ENCODE data around the gene ENKD1. TPM values are rescaled to one million over a fixed set of nuclear protein-coding genes. Genes with fewer than 3 reads are reported as not detected.

ENKD1 gene
- total RNA-seq, 1 experiment from 2014 or later = 12.8 TPM

GRCh38 chr16:67651039-67651438, 15.5 kb downstream of the ENKD1 start:
- CTCF ChIA-PET = interaction anchor here (0.6 to 0.8 kb wide), 3 partner anchors 18 to 132 kb away, joined by 3 read pairs; no protein-coding TSS in a partner anchor
- BruUV-seq (replicated peaks) = no TSS peak

GRCh38 chr16:67650023-67650422, 16.5 kb downstream of the ENKD1 start:
- POLR2A ChIA-PET = interaction anchor here (0.9 to 1.5 kb wide), 2 partner anchors 10 to 60 kb away, joined by 4 read pairs; partner anchors contain the start of gene ACD
- H3K4me1 Mint-ChIP-seq (ENCODE audit: insufficient read depth, unreplicated experiment) = no peaks in the 10 kb centered on the region
- no TSS peak for BruUV-seq (replicated peaks)
- H3K27me3 Mint-ChIP-seq (ENCODE audit: insufficient read depth, unreplicated experiment) = peaks cover 26% of the 10 kb centered on the region
- H3K9me3 Mint-ChIP-seq (ENCODE audit: unreplicated experiment) = no peaks in the 10 kb centered on the region
- CTCF ChIA-PET = interaction anchor here (0.5 kb wide), 1 partner anchor 90 kb away, joined by 3 read pairs; no protein-coding TSS in a partner anchor
- intact Hi-C loops (cut with micrococcal nuclease) = no loop called here
- H3K4me3 Mint-ChIP-seq (ENCODE audit: unreplicated experiment) = no peak overlapping the region
- TF ChIP-seq, protein P1, sequence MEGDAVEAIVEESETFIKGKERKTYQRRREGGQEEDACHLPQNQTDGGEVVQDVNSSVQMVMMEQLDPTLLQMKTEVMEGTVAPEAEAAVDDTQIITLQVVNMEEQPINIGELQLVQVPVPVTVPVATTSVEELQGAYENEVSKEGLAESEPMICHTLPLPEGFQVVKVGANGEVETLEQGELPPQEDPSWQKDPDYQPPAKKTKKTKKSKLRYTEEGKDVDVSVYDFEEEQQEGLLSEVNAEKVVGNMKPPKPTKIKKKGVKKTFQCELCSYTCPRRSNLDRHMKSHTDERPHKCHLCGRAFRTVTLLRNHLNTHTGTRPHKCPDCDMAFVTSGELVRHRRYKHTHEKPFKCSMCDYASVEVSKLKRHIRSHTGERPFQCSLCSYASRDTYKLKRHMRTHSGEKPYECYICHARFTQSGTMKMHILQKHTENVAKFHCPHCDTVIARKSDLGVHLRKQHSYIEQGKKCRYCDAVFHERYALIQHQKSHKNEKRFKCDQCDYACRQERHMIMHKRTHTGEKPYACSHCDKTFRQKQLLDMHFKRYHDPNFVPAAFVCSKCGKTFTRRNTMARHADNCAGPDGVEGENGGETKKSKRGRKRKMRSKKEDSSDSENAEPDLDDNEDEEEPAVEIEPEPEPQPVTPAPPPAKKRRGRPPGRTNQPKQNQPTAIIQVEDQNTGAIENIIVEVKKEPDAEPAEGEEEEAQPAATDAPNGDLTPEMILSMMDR (IDR thresholded peaks at IDR 0.05; ENCODE audit: unreplicated experiment) = no peak
- DNase-seq (ENCODE audit: unreplicated experiment) = no peak
- no peak overlapping the region for H3K27ac Mint-ChIP-seq (ENCODE audit: low read depth, unreplicated experiment)
- peaks cover 4% of the 10 kb centered on the region for H3K36me3 Mint-ChIP-seq (ENCODE audit: insufficient read depth, unreplicated experiment)

More at GRCh38 chr16:67651039-67651438, 15.5 kb downstream of the ENKD1 start:
- DNase-seq (ENCODE audit: unreplicated experiment) = no peak
- Mint-ChIP-seq H3K4me3 (ENCODE audit: unreplicated experiment) (no peak overlapping the region), H3K4me1 (ENCODE audit: insufficient read depth, unreplicated experiment) (no peaks in the 10 kb centered on the region), H3K36me3 (ENCODE audit: insufficient read depth, unreplicated experiment) (peaks cover 6% of the 10 kb centered on the region), H3K27ac (ENCODE audit: low read depth, unreplicated experiment) (no peak overlapping the region), H3K27me3 (ENCODE audit: insufficient read depth, unreplicated experiment) (peaks cover 26% of the 10 kb centered on the region), H3K9me3 (ENCODE audit: unreplicated experiment) (no peaks in the 10 kb centered on the region)
- POLR2A ChIA-PET = interaction anchor here (1.1 to 1.5 kb wide), 2 partner anchors 9 to 61 kb away, joined by 3 to 4 read pairs; no protein-coding TSS in a partner anchor
- intact Hi-C loops (cut with micrococcal nuclease) = no loop called here
- TF ChIP-seq, protein P1 (IDR thresholded peaks at IDR 0.05; ENCODE audit: unreplicated experiment) = no peak

GRCh38 chr16:67649494-67649931, 17.0 kb downstream of the ENKD1 start:
- CTCF ChIA-PET = no interaction called here
- H3K4me1 Mint-ChIP-seq (ENCODE audit: insufficient read depth, unreplicated experiment) = no peaks in the 10 kb centered on the region
- no peak overlapping the region for H3K27ac Mint-ChIP-seq (ENCODE audit: low read depth, unreplicated experiment)
- TF ChIP-seq, protein P1 (IDR thresholded peaks at IDR 0.05; ENCODE audit: unreplicated experiment) = no peak
- DNase-seq (ENCODE audit: unreplicated experiment) = peak; percentile 40
- no peak overlapping the region for H3K4me3 Mint-ChIP-seq (ENCODE audit: unreplicated experiment)
- POLR2A ChIA-PET = no interaction called here
- intact Hi-C loops (cut with micrococcal nuclease) = no loop called here
- no peaks in the 10 kb centered on the region for H3K9me3 Mint-ChIP-seq (ENCODE audit: unreplicated experiment)
- peaks cover 26% of the 10 kb centered on the region for H3K27me3 Mint-ChIP-seq (ENCODE audit: insufficient read depth, unreplicated experiment)
- no TSS peak for BruUV-seq (replicated peaks)
- no peaks in the 10 kb centered on the region for H3K36me3 Mint-ChIP-seq (ENCODE audit: insufficient read depth, unreplicated experiment)

DNA sequence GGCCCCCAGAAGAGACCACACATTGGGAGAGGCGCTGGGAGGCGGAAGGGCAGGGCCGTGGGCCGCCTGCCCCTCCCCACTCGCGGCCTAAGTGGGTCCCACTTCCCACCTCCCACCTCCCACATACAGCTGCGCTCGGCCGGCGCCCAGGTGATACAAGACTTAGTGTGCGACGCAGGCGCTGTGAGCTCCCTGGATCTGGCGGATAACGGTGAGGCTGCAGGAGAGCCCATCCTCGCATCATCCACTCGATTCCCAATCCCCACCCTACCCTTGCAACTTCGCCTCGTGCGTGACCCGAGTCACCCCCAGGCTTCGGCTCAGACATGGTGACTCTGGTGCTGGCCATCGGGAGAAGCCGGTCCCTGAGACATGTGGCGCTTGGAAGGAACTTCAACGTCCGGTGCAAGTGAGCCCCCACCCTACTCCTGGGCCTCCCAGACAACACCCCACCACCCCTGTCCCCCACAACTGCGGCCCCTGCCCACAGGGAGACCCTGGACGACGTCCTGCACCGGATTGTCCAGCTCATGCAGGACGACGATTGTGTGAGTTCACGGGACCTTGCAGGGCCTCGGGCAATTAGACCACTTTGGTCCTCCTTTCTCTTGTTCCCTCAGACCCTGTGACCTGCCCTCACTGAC, 17.7 kb downstream of the ENKD1 start:
- ChIA-PET POLR2A (no interaction called here), CTCF (interaction anchor here (0.7 kb wide), 1 partner anchor 8 kb away, joined by 3 read pairs; no protein-coding TSS in a partner anchor)
- H3K4me3 Mint-ChIP-seq (ENCODE audit: unreplicated experiment) = no peak overlapping the region
- no peak for DNase-seq (ENCODE audit: unreplicated experiment)
- no TSS peak for BruUV-seq (replicated peaks)
- no peak overlapping the region for H3K27ac Mint-ChIP-seq (ENCODE audit: low read depth, unreplicated experiment)
- H3K4me1 Mint-ChIP-seq (ENCODE audit: insufficient read depth, unreplicated experiment) = no peaks in the 10 kb centered on the region
- TF ChIP-seq, protein P1 (IDR thresholded peaks at IDR 0.05; ENCODE audit: unreplicated experiment) = no peak
- H3K36me3 Mint-ChIP-seq (ENCODE audit: insufficient read depth, unreplicated experiment) = no peaks in the 10 kb centered on the region
- peaks cover 26% of the 10 kb centered on the region for H3K27me3 Mint-ChIP-seq (ENCODE audit: insufficient read depth, unreplicated experiment)
- H3K9me3 Mint-ChIP-seq (ENCODE audit: unreplicated experiment) = no peaks in the 10 kb centered on the region
- intact Hi-C loops (cut with micrococcal nuclease) = no loop called here
